HG02571 (cell line): ENCODE measurements around the gene BACH2.
"Not testable (repeated sequence)": the region's sequence is repeated elsewhere in the genome, so short reads cannot be mapped to it uniquely, and the experiment has no call there.

Experiments used
- ATAC-seq: cut with Tn5 transposase; IDR thresholded peaks from one replicate; pipeline ENCODE4 v1.9.1; 2021; ENCODE audit warnings: mild to moderate bottlenecking, moderate library complexity; ENCODE audit not compliant: unreplicated experiment

Gene BACH2

GRCh38 chr6:90044833-90045381, 251.7 kb downstream of the BACH2 start:
- no peak for ATAC-seq

GRCh38 chr6:90044182-90044832, 252.3 kb downstream of the BACH2 start:
- no peak for ATAC-seq

- no peak for ATAC-seq
These were observed 255.7 kb downstream of the BACH2 start for GRCh38 chr6:90040931-90041330.

- no peak for ATAC-seq
These were observed 256.7 kb downstream of the BACH2 start for GRCh38 chr6:90039911-90040310.

- no peak for ATAC-seq
These were observed 257.5 kb downstream of the BACH2 start for GRCh38 chr6:90038961-90039653.

GRCh38 chr6:90036963-90037362, 259.7 kb downstream of the BACH2 start:
- no peak for ATAC-seq

- no peak for ATAC-seq
These were observed 261.5 kb downstream of the BACH2 start for GRCh38 chr6:90035047-90035723.

GRCh38 chr6:90033746-90034271, 262.8 kb downstream of the BACH2 start:
- ATAC-seq, result no peak

GRCh38 chr6:90032489-90033212, 264.0 kb downstream of the BACH2 start:
- not testable (repeated sequence) for ATAC-seq

GRCh38 chr6:90028995-90029635, 267.5 kb downstream of the BACH2 start:
- ATAC-seq, result no peak

GRCh38 chr6:90028066-90028778, 268.4 kb downstream of the BACH2 start:
- ATAC-seq, result no peak

GRCh38 chr6:90026216-90026615, 270.4 kb downstream of the BACH2 start:
- ATAC-seq, result no peak

GRCh38 chr6:90025523-90026061, 271.1 kb downstream of the BACH2 start:
- no peak for ATAC-seq

- ATAC-seq, result no peak
These were observed 272.0 kb downstream of the BACH2 start for GRCh38 chr6:90024633-90025032.

- no peak for ATAC-seq
These were observed 274.9 kb downstream of the BACH2 start for GRCh38 chr6:90021711-90022110.

- ATAC-seq, result no peak
These were observed 275.9 kb downstream of the BACH2 start for GRCh38 chr6:90020746-90021145.

GRCh38 chr6:90019216-90019615, 277.4 kb downstream of the BACH2 start:
- ATAC-seq, result no peak

- no peak for ATAC-seq
These were observed 280.8 kb downstream of the BACH2 start for GRCh38 chr6:90015883-90016282.

- no peak for ATAC-seq
These were observed 287.6 kb downstream of the BACH2 start for GRCh38 chr6:90008908-90009501.
